NCI-H2081 treated with DMSO at 0.1 percent for 48 hours (cell line): ENCODE results near the gene ACCSL.
A peak's percentile ranks its signal among the peaks of the same experiment; 100 is the strongest.

Experiments used
- DNase-seq: peaks from one replicate; lab custom pipeline; 2025; lab: John Stamatoyannopoulos, UW

ACCSL gene

DNA sequence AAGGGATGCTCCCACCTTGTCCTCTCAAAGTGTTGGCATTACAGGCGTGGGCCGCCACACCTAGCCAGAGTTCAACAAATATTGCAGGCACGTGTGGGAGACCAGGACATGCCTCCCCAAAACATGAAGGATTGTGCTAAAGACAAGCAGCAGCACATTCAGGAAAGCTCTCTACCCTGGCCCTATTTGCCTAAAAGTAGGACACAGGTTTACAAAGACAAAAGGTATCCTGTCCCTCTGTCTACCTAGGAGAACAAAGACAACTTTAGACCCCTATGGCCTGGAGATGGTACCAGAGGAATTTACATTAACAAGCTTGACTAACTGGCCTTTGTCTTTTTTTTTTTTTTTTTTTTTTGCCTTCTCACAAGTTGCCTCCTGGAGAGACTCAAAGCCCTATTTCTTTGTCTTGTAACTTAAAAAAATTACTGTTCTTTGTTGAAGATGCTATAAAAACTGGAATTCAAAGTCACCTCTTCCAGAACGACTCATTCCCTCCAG is 17.4 kb downstream of the ACCSL start:
- no peak for DNase-seq

DNA sequence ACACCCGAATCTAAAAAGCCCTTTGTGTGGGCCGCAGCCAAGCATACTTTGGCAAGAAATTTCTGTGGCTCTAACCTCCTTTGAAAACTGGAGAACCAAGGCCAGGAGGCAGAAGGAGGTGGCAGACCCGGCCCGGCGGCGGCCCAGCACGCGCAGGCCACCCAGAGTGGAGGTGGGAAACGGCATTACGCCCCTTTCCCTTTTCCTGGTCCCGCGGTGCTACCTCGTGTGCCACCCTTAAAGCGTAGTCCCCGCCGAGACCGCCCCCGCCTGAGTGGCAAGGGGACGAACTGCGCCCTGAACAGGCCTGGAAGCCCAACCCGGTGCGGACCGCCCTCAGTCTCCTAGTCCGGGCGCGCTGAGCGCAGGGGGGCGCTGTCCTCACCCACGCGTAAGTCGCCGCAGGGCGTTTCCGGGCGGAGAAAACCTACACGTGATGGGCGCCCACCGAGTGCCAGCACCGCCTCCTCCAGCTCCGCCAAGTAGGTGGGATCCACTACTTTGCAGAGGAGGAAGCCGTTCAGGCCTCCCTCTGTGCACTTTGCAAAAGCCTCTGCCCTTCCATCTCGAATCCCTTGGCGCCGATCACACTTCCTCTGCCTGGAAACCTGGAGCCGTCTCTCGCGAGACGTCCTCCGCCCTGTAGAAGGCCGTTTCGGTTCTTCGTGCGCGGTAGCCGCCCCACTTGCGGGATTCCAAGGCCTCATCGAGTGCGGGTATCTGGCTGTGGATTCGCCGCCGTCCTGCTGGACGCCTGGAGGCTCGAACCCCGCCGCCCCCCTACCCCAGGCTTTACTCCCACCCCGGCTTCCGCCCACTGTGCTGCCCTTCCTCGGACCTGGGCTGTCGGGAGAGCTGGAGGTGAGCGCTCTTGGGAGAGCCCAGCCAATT is 18.3 kb downstream of the ACCSL start, which contains the start of gene ACCS:
Gene ACCS, plus strand, starts transcription at position 430 of the 891 bp plus-strand sequence. CDS start 1,358 bp downstream, outside the sequence.
- DNase-seq = peak; percentile 74

DNA sequence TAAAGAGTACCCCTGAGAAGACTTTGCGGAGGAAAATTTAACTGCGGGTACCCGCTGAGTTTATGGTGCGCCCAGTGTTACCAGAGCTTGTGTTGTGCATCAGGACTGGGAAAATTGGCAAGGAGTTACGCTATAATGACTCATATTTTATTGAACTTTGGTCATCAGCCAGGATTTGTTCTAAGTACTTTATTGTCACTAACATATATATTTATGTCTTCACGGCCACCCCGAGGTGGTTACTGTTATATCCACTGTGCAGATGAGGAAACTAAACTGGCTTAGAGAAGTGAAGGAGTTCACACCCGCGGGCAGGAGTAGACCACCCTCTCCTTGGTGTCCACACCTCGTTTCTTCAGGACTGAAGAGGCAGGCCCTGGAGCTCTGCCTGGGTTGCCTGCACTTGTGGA is 19.0 kb downstream of the ACCSL start:
- DNase-seq = no peak

DNA sequence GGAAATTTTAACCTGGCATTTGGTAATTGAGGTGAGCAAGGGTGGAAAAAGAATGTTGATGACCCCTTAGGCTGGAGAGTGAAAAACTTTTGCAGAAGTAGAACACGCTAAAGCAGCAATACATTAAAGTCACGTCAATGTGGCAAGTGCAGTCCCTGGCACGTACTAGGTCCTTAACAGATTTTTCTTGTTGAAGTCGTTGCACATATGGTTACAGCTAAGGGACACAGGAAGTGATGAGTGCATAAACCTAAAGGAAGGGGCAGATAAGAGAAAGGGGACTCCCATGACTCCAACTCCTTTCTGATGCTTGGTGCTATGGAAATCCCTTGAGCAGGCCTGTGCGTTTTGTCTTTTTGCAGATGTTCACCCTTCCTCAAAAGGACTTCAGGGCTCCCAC is 19.5 kb downstream of the ACCSL start:
- no peak for DNase-seq

DNA sequence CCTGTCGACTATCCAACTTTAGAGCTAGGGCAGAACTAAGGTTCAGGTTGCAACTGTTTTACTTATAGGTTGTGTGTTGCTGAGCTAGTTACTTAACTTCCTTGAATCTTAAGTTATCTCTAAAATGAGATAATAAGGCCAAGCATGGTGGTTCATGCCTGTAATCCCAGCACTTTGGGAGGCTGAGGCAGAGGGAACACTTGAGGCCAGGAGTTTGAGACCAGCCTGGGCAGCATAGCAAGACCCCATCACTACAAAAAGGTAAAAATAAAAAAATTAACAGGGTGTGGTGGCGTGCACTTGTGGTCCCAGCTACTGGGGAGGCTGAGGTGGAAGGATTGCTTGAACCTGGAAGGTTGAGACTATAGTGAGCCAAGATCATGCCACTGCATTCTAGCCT is 20.4 kb downstream of the ACCSL start:
- no peak for DNase-seq

DNA sequence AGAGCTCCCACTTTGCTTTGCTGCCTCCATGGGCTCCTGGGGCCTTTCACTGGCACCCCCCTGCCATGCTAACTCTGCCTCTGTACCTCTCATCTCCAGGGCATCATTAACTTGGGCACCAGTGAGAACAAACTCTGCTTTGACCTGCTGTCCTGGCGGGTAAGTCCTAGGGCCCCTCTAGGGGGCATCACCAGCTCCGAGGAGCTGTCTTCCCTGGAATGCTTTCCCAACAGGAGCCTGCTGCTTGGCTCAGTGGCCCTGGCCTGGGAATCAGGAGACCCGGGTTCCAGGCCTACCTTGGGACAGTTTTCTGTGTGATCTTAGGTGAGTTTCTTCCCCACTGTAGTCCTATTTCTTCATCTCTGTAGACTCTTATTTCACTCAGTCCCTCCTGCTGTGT is 23.4 kb downstream of the ACCSL start:
- no peak for DNase-seq

DNA sequence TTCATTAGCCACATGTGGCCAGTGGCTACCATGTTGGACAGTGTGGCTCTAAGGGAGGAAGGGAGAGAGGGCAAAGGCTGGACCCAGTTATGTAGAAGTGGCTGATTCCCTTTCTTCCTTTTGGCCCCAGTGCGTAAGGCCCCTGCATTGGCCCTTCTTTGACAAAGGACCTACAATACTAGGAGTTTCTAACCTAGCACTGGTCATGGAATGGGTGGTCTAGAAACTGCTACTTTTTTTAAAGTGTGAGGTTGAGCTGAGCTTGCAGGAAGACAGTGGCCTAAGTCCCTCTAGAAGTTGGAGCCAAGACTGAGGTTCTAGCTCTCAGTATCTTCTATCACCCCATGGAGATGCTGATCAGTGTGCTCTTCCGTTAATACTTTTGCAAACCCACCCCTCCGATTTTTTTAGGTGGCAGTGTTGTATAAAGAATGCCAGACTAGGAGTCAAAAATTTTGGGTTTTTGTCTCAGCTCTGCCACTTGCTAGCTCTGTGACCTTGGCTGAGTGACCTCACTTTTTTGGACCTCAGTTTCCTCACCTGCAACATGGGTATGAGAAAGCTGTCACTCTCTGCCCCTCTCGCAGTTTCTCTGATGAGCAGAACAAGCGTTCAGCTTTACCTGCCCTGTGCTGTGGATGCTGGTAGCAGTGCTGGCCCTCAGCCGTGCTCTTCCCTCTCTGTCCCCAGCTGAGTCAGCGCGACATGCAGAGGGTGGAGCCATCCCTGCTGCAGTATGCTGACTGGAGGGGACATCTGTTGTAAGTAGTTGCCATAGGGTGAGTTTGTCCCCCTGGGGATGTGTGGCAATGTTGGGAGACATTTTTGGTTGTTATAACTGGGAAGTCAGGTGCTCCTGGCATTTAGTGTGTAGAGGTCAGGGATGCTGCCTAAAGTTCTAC is 25.2 kb downstream of the ACCSL start:
- no peak for DNase-seq

DNA sequence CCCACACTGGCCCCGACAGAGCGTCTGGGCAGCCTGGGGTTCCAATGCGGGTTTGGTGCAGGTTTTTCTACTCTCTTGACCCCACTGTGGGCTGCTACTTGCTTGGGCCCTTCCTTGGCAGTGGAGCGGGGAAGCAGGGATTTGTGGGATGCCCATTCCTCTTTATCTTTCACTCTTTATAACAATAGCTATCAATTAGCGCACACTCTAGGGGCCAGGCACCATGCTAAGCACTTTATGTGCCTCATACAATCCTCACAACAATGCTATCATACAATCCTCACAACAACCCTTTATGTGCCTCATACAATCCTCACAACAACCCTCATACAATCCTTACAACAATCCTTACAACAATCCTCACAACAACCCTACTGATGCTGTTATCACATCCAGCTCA is 31.0 kb downstream of the ACCSL start:
- DNase-seq = no peak

DNA sequence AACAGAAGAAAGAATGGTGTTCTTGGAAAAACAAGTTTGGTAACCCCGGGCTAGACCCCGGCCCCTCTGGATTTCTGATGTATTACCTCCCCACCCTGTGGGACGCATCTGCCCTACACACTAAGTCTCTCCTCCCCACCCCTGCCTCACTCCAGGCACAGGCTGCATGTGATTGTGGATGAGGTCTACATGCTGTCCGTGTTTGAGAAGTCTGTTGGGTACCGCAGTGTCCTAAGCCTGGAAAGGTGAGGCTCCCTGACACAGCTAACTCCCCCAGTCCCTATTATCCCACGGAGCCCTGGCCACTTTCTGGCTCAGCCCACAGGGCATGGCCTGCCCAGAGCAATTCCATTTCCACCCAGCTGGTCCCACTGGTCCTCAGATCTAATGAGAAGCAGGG is 31.6 kb downstream of the ACCSL start:
- no peak for DNase-seq

DNA sequence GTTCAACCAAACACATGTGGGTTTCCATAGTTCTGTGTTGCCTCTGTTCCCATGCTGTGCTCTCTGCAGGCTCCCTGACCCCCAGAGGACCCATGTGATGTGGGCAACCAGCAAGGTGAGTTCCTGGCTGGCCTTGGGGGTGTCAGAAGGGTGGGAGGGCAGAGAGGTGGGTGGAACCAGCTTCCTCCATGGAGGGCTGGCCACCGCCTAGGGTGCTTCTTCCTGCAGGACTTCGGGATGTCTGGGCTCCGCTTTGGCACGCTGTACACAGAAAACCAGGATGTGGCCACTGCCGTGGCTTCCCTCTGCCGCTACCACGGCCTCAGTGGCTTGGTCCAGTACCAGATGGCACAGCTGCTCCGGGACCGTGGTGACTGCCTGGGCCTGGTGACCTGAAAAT is 33.2 kb downstream of the ACCSL start:
- DNase-seq = no peak

DNA sequence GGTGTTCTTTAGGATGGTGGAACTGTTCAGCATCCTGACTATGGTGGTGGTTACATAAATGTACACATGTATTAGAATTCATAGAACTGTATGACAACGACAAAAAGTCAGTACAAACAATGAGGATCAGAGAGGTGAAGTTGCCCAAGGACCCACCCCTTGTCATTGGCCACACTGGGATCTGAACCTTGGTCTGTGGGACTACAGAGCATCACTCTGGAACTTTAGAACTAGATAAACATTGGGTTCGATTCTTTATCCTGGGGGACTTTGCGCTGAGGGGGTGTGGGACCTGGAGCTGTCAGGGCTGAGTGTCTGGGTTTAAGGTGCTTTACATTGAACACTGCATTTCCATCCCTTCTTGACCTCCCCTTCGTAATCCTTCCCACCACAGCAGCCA is 34.9 kb downstream of the ACCSL start:
- DNase-seq = no peak

DNA sequence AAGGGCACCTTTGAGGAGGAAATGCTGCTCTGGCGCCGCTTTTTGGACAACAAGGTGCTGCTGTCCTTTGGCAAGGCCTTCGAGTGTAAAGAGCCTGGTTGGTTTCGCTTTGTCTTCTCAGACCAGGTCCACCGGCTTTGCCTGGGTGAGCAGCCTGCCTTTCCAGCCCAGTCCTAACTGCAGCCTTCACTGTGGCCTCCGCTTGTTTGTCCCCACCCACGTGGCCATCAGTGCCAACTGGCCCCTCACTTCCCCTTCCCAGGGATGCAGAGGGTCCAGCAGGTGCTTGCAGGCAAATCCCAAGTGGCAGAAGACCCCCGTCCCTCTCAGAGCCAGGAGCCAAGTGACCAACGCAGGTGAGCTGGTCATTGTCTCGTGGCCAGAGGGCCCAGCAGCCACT is 35.7 kb downstream of the ACCSL start:
- DNase-seq = no peak

DNA sequence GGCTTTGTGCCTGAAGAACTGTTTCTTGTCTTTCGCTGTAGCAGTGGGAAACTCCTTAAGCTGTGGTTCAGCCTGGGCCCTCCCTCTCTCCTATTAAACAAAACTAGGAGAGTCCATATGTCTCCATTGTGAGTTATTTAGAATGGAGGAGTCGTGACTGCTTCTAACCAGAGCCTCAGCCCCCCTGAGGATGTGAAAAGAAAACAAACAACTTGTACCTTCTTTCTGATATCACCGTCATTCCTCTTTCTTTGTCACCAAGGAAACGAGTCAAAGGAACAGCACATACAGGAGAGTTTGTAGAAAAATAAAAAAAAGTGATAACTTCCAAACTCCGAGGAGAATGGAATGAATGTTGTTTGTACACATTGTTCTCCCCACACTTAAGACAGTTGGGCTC is 36.1 kb downstream of the ACCSL start:
- no peak for DNase-seq

DNA sequence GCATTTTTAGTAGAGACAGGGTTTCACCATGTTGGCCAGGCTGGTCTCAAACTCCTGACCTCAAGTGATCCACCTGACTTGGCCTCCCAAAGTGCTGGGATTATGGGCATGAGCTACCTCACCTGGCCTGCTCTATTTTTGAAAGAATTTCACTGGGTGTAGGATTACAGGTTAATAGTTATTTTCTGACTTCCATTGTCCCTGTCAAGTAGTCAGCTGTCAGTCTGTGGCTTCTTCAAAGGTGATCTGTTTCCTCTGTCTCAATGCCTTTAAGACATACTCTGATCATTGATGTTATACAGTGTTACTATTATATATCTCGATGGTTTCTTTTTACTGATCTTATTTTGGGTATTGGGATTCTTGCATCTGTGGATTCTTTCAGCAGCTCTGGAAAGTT is 37.5 kb downstream of the ACCSL start:
- no peak for DNase-seq

DNA sequence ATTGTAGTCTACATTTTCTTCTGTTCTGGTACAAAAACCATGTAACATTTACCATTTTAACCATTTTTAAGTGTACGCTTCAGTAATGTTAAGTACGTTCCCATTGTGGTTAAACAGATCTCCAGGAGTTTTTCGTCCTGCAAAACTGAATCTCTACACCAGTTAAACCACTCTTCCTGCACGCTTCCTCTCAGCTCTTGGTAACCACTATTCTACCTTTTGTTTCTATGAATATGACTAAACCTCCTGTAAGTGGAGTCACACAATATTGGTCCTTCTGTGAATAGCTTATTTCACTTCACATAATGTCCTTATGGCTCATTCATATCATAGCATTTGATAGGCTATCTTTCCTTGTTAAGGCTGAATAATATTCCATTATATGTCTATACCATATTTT is 40.6 kb downstream of the ACCSL start:
- DNase-seq = no peak

DNA sequence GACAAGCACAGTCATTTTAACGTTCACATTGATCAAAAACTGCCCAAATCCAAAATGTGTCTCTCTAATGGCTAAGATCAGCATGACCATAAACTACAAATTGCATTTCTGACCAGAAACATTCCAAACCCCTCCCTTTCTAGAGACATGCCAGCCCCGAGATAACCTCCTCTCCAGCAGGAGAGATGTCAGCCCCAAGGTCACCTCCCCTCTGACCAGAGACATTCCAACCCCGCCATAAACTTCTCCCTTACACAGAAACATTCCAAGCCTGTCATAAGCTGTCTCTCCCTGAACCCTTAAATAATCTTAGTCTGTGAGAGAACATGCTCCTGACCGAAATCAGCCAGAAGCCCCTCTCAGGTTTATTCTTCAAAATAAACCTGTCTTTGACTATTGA is 41.1 kb downstream of the ACCSL start:
- no peak for DNase-seq

DNA sequence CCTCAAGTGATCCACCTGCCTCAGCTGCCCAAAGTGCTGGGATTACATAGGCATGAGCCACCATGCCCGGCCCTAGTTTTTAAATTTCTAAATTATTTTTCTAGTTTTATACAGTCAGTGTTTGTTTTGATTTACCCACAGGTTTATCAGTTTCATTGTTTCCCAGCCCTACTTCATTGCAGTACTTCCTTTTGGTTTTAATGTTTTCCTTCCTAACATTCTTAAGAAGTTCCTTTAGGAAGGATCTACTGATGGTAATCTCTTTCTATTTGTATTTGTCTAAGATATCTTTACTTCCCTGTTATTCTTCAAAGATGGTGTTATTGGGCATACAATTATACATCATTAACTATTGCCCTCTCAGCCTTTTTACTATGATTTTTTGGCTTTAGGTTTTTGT is 42.8 kb downstream of the ACCSL start:
- no peak for DNase-seq

DNA sequence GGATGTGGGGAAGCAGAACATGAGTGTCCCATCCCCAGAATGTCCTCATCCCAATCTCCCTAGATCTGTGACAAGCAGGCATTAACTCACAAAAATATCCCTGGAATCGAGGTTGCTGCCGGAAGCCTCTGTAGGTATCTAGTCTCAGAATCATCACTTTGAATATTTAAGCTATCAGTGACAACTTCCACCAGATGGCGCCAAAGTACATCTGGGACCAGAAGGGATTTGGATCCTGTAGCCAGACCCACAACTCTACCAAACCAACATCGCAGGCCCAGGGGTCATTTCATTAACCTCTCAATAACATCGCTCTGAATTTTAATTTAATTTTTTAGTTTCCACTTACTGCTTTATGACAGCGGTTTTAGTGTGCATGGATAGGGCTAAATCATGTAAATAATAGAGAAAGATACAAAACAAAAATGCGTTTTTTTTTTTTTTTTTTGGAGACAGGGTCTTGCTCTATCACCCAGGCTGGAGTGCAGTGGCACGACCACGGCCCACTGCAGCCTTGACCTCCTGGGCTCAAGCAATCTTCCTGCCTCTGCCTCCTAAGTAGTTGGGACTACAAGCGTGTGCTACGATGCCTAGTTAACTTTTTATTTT is 46.6 kb downstream of the ACCSL start:
- peak; percentile 55 for DNase-seq

DNA sequence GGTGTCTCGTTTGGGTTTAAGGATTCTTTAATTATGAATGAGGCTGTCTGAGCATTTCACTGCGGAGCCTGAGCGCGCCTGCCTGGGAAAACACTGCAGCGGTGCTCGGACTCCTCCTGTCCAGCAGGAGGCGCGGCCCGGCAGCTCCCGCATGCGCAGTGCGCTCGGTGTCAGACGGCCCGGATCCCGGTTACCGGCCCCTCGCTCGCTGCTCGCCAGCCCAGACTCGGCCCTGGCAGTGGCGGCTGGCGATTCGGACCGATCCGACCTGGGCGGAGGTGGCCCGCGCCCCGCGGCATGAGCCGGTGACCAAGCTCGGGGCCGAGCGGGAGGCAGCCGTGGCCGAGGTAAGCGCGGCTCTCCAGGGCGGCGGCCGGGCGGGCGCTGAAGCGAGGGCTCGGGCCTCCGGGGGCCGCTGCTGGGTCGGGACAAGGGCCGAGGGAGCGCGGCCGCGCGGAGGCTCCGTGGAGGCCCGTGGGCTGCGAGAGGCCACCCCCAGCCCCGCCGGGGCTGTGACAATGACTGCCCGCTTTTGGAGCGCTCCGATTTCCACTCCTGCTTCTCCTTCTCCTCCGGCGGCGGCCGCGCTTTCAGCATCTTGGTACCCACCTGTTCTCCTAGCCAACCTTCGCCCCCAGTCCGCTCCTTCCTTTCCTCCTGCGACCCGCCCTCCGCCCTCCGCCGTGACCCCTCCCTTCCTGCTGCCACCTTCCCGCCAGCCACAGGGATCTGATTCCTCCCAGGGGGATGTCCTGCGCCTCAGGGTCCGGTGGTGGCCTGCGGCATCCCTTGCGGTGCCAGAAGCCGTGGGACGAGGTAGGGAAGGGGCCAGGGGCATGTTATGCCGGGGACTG is 48.0 kb downstream of the ACCSL start, which contains the start of gene EXT2:
Gene EXT2, plus strand, starts transcription at position 173 of the 854 bp plus-strand sequence. CDS start 12,035 bp downstream, outside the sequence.
- peak; percentile 31 for DNase-seq

DNA sequence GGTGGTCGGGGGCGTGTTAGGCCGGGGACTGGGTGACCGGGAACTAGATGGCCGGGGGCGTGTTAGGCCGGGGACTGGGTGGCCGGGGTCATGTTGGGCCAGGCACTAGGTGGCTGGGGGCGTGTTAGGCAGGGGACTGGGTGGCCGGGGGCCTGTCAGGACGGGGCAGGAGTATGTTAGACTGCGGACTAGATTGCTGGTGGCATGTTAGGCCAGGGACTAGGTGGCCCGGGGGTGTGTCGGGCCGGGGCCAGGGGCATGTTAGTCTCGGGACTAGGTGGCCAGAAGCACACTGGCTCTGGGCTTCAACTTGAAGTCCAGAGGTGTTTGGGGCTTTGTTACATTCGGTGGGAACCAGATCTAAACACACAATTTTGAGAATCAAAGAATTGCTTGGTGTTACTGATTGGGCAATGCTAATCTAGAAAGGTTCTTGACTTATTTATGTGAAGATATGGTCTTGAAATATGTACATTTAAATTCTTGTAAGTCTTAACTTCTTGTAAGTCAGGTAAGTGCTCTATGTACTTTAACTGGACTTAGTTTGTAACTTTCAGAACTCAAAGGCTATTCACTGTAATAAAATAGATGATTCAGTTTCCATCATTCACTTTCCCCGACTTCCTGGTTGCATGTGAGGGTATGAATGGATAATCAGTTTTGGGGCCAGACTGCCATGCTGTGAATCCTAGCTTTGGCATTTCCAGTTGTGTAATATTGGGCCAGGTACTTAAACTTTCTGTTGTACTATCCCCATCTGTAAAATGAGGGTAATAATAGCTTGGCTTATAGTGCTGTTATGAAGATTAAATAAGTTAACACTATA is 48.8 kb downstream of the ACCSL start:
- no peak for DNase-seq
